Gastroesophageal sphincter (tissue), 4 donors: ENCODE measurements around the gene TMEM121B. TPM values are rescaled to one million over a fixed set of nuclear protein-coding genes. Genes with fewer than 3 reads are reported as not detected.

Source experiments
- ATAC-seq: fragments of 150-250 bp; one replicate; pipeline ENCODE4 v1.9.1; 2016; ENCODE audit warnings: mild to moderate bottlenecking, moderate library complexity
- H3K27ac ChIP-seq, 4 donors: fragments of 200-600 bp; sonication (generic) in 3 of 4; 1 replicate in 3 of 4; 2 replicates in 1 of 4; pipeline ENCODE4 v1.5.1; 2016 to 2019
- H3K27me3 ChIP-seq: fragments of 200-600 bp; sonication (generic); one replicate; pipeline ENCODE4 v1.5.1; 2019
- H3K36me3 ChIP-seq, 2 donors: fragments of 200-600 bp; sonication (generic); one replicate each; pipeline ENCODE4 v1.5.1; 2019; ENCODE audit warnings: control low read depth in 1 of 2
- H3K4me1 ChIP-seq, 3 donors: fragments of 200-600 bp; sonication (generic); 1 replicate in 2 of 3; 2 replicates in 1 of 3; pipeline ENCODE4 v1.5.1; 2016 to 2019; ENCODE audit warnings: control low read depth in 2 of 3
- H3K4me3 ChIP-seq, 2 donors: fragments of 200-600 bp; sonication (generic); one replicate each; pipeline ENCODE4 v1.5.1; 2019; ENCODE audit warnings: mild to moderate bottlenecking in 1 of 2, moderate library complexity in 1 of 2
- H3K9me3 ChIP-seq, 3 donors: fragments of 200-600 bp; sonication (generic); one replicate each; pipeline ENCODE4 v1.5.1; 2017 to 2019; ENCODE audit warnings: control low read depth in 2 of 3
- CTCF ChIP-seq, 4 experiments: fragments of 200-600 bp in 2 of 4; fragments of 450-650 bp in 2 of 4; sonication (generic) in 1 of 4; IDR thresholded peaks; one replicate each; pipeline ENCODE4 v1.5.1; 2017 to 2019; ENCODE audit warnings: antibody characterized with exemption in 4 of 4, mild to moderate bottlenecking in 2 of 4, moderate library complexity in 2 of 4
- EP300 ChIP-seq: sonication (generic); formaldehyde crosslinking; IDR thresholded peaks from one replicate; pipeline ENCODE4 v1.6.1; 2017; ENCODE audit warnings: antibody characterized with exemption, mild to moderate bottlenecking
- POLR2A ChIP-seq, 2 donors: fragments of 450-650 bp; IDR thresholded peaks; one replicate each; pipeline ENCODE4 v1.6.1; 2017; ENCODE audit warnings: antibody characterized with exemption in 2 of 2, mild to moderate bottlenecking in 2 of 2, moderate library complexity in 1 of 2
- POLR2AphosphoS5 ChIP-seq: sonication (generic); formaldehyde crosslinking; IDR thresholded peaks from one replicate; pipeline ENCODE4 v1.6.1; 2017; ENCODE audit warnings: antibody characterized with exemption
- WGBS, 2 donors: methylation state at CpG; one replicate each; pipeline ENCODE4 v1.1.5; 2018; ENCODE audit warnings: low coverage in 1 of 2; 5-methylcytosine and 5-hydroxymethylcytosine counted together
- total RNA-seq, 4 donors: library from RNA; depleted of rRNA; stranded (reverse); fragments of >200 nt; gene quantifications; one replicate each; pipeline ENCODE4 v1.1.0, GENCODE V29; 2016

The TMEM121B gene
- total RNA-seq, 4 donors from 2014 or later: 0.30 to 0.81 (median 0.54) TPM

GRCh38 chr22:17161991-17162390 is 40.8 kb upstream of the TMEM121B start:
- H3K4me3 ChIP-seq: no peak overlapping the region
- H3K27ac ChIP-seq: no peak overlapping the region
- H3K4me1 ChIP-seq: peaks cover 0 to 30% (median 12%) of the 10 kb centered on the region in 3 donors
- no peak for ATAC-seq
- 94 to 97% methylated on average over 2 to 3 of the region's 3 CpGs for WGBS, 2 donors
- H3K27me3 ChIP-seq: no peaks in the 10 kb centered on the region
- TF ChIP-seq EP300 (no peak), POLR2A (IDR thresholded peaks at IDR 0.05) (no peak), CTCF (IDR thresholded peaks at IDR 0.05) (no peak), POLR2AphosphoS5 (no peak)
- H3K9me3 ChIP-seq: no peaks in the 10 kb centered on the region
- H3K36me3 ChIP-seq: no peaks in the 10 kb centered on the region

GRCh38 chr22:17159504-17159951 is 38.4 kb upstream of the TMEM121B start:
- Histone ChIP-seq H3K27ac (peak overlapping the region; percentile 56 to 95 (median 90)), H3K9me3 (no peaks in the 10 kb centered on the region), H3K27me3 (no peaks in the 10 kb centered on the region), H3K4me3 (peak overlapping the region; percentile 59 to 73), H3K36me3 (no peaks in the 10 kb centered on the region), H3K4me1 (peaks cover 0 to 51% (median 12%) of the 10 kb centered on the region in 3 donors)
- ATAC-seq: peak; percentile 35
- 29% methylated on average over 5 of the region's 35 CpGs; no CpG with 5 or more reads in 1 of the 2 donors for WGBS, 2 donors
- TF ChIP-seq EP300 (no peak), POLR2AphosphoS5 (no peak), CTCF (IDR thresholded peaks at IDR 0.05) (no peak), POLR2A (IDR thresholded peaks at IDR 0.05) (no peak)

- no CpG with 5 or more reads among the region's 114 CpGs for WGBS, 2 donors
- TF ChIP-seq EP300 (no peak), POLR2A (IDR thresholded peaks at IDR 0.05) (peak; percentile 41 to 47), POLR2AphosphoS5 (peak; percentile 51), CTCF (IDR thresholded peaks at IDR 0.05) (peak in 1 of 4 experiments; percentile 15)
Observed at GRCh38 chr22:17158568-17159503, 37.7 kb upstream of the TMEM121B start, which contains the start of gene HDHD5. Gene HDHD5 (minus strand): TSS chr22:17159277. CDS start chr22:17159251, 26 bp downstream.

GRCh38 chr22:17158176-17158567 is 37.0 kb upstream of the TMEM121B start:
- Histone ChIP-seq H3K36me3 (no peaks in the 10 kb centered on the region), H3K27me3 (no peaks in the 10 kb centered on the region), H3K4me3 (peak overlapping the region; percentile 59 to 73), H3K4me1 (peaks cover 0 to 52% (median 12%) of the 10 kb centered on the region in 3 donors), H3K27ac (peak overlapping the region; percentile 80 to 95 (median 90)), H3K9me3 (no peaks in the 10 kb centered on the region)
- WGBS, 2 donors: 21 to 64% methylated on average over 9 to 12 of the region's 17 CpGs
- ATAC-seq: no peak
- TF ChIP-seq POLR2AphosphoS5: no peak
- no peak for TF ChIP-seq CTCF (IDR thresholded peaks at IDR 0.05)
- no peak for TF ChIP-seq POLR2A (IDR thresholded peaks at IDR 0.05)
- no peak for TF ChIP-seq EP300

More at GRCh38 chr22:17158568-17159503, 37.7 kb upstream of the TMEM121B start, which contains the start of gene HDHD5:
- H3K27me3 ChIP-seq: no peaks in the 10 kb centered on the region
- H3K36me3 ChIP-seq: no peaks in the 10 kb centered on the region
- peak; percentile 94 for ATAC-seq
- peak within 1 kb of the TSS; percentile 59 to 73 for H3K4me3 ChIP-seq
- peak within 1 kb of the TSS; percentile 80 to 95 (median 90) for H3K27ac ChIP-seq
- no peaks in the 10 kb centered on the region for H3K9me3 ChIP-seq
- peaks cover 0 to 51% (median 12%) of the 10 kb centered on the region in 3 donors for H3K4me1 ChIP-seq
